DND-41 (cell line): Measurements from ENCODE around the gene S100A2.
"Not testable (repeated sequence)": the region's sequence is repeated elsewhere in the genome, so short reads cannot be mapped to it uniquely, and the experiment has no call there.

Experiments
- ATAC-seq: fragments of 200-7000 bp; cut with Tn5 transposase; 3 replicates; pipeline ENCODE4 v1.9.1; 2021; ENCODE audit warnings: low read depth; ENCODE audit not compliant: insufficient read depth
- DNase-seq: peaks from one replicate; pipeline ENCODE4 v3.0.0-alpha.2; 2020
- H2AFZ ChIP-seq: 2 replicates; pipeline ENCODE4 v1.6.0; 2012; ENCODE audit warnings: low read depth, low read length
- H3K27ac ChIP-seq: 2 replicates; pipeline ENCODE4 v1.5.1; 2012; ENCODE audit warnings: low read length, inconsistent platforms
- H3K27me3 ChIP-seq: fragments of 200-600 bp; sonication (generic); 2 replicates; pipeline ENCODE4 v1.6.0; 2012; ENCODE audit warnings: low read length, mild to moderate bottlenecking, inconsistent platforms; ENCODE audit not compliant: insufficient read depth, poor library complexity
- H3K36me3 ChIP-seq: 2 replicates; pipeline ENCODE4 v1.5.1; 2012; ENCODE audit warnings: low read length, inconsistent platforms; ENCODE audit not compliant: insufficient read depth
- H3K4me1 ChIP-seq: 2 replicates; pipeline ENCODE4 v1.5.1; 2012; ENCODE audit warnings: mild to moderate bottlenecking, low read length; ENCODE audit not compliant: insufficient read depth
- H3K4me2 ChIP-seq: 2 replicates; pipeline ENCODE4 v1.6.0; 2012; ENCODE audit warnings: mild to moderate bottlenecking, moderate library complexity, low read length, inconsistent platforms; ENCODE audit not compliant: insufficient read depth
- H3K4me3 ChIP-seq, 2 experiments: fragments of 200-600 bp in 1 of 2; shearing (Covaris generic) in 1 of 2; 2 replicates each; pipeline ENCODE4 v1.5.1; 2012 to 2016; ENCODE audit warnings: inconsistent platforms in 2 of 2, low read length in 2 of 2, mild to moderate bottlenecking in 2 of 2, low read depth in 1 of 2, moderate library complexity in 1 of 2
- H3K79me2 ChIP-seq: 2 replicates; pipeline ENCODE4 v1.6.0; 2012; ENCODE audit warnings: low read length, inconsistent platforms; ENCODE audit not compliant: insufficient read depth
- H3K9ac ChIP-seq: 2 replicates; pipeline ENCODE4 v1.6.0; 2012; ENCODE audit warnings: low read depth, mild to moderate bottlenecking, inconsistent platforms, low read length, moderate library complexity
- H3K9me3 ChIP-seq: 2 replicates; pipeline ENCODE4 v1.5.1; 2012; ENCODE audit warnings: low read length, moderate library complexity, mild to moderate bottlenecking, inconsistent platforms; ENCODE audit not compliant: insufficient read depth, severe bottlenecking
- H4K20me1 ChIP-seq: 2 replicates; pipeline ENCODE4 v1.6.0; 2012; ENCODE audit warnings: low read length; ENCODE audit not compliant: insufficient read depth
- EZH2 ChIP-seq: IDR thresholded peaks from 3 replicates; pipeline ENCODE4 v1.6.1; 2012; ENCODE audit warnings: borderline replicate concordance, low read depth, mild to moderate bottlenecking, moderate library complexity, low read length, inconsistent platforms; ENCODE audit not compliant: severe bottlenecking
- TF ChIP-seq, protein P1 (sequence below): IDR thresholded peaks from 2 replicates; pipeline ENCODE4 v1.5.1; 2012; ENCODE audit warnings: borderline replicate concordance, low read length, moderate library complexity, mild to moderate bottlenecking; ENCODE audit not compliant: poor library complexity, severe bottlenecking; ENCODE audit errors: extremely low read depth

The S100A2 gene

GRCh38 chr1:153578936-153579335, 13.3 kb upstream of the S100A2 start:
- Histone ChIP-seq H3K27me3 (no peaks in the 10 kb centered on the region), H3K27ac (no peak overlapping the region), H3K4me1 (no peaks in the 10 kb centered on the region), H4K20me1 (no peaks in the 10 kb centered on the region), H3K4me3 (no peak overlapping the region), H3K36me3 (no peaks in the 10 kb centered on the region), H2AFZ (no peak overlapping the region), H3K9ac (no peak overlapping the region), H3K79me2 (no peaks in the 10 kb centered on the region), H3K4me2 (no peak overlapping the region), H3K9me3 (no peaks in the 10 kb centered on the region)
- DNase-seq (no peak), ATAC-seq (no peak)
- TF ChIP-seq EZH2: no peak
- TF ChIP-seq, protein P1, sequence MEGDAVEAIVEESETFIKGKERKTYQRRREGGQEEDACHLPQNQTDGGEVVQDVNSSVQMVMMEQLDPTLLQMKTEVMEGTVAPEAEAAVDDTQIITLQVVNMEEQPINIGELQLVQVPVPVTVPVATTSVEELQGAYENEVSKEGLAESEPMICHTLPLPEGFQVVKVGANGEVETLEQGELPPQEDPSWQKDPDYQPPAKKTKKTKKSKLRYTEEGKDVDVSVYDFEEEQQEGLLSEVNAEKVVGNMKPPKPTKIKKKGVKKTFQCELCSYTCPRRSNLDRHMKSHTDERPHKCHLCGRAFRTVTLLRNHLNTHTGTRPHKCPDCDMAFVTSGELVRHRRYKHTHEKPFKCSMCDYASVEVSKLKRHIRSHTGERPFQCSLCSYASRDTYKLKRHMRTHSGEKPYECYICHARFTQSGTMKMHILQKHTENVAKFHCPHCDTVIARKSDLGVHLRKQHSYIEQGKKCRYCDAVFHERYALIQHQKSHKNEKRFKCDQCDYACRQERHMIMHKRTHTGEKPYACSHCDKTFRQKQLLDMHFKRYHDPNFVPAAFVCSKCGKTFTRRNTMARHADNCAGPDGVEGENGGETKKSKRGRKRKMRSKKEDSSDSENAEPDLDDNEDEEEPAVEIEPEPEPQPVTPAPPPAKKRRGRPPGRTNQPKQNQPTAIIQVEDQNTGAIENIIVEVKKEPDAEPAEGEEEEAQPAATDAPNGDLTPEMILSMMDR: no peak

DNA sequence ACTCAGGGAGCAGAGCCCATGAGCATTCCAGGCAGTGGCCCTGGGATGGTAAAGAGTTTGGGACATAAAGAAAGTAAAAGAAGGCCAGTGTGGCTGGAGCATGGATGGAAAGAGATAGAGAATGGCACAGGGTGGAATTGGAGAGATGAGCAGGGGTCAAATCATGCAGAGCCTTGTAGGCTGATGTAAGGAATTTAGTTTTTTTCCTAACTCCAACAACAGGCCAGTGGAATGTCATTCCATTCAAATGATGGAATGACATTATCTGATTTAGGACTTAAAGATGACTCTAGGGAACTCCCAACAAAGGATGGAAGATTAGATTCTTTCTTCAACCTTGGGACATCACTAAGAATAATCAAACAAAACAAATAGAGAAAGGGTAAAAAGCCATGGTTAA, 12.8 kb upstream of the S100A2 start:
- Histone ChIP-seq H3K36me3 (no peaks in the 10 kb centered on the region), H2AFZ (no peak overlapping the region), H3K27me3 (no peaks in the 10 kb centered on the region), H3K4me2 (no peak overlapping the region), H3K9ac (no peak overlapping the region), H3K27ac (no peak overlapping the region), H4K20me1 (no peaks in the 10 kb centered on the region), H3K4me3 (no peak overlapping the region), H3K4me1 (no peaks in the 10 kb centered on the region), H3K9me3 (no peaks in the 10 kb centered on the region), H3K79me2 (no peaks in the 10 kb centered on the region)
- no peak for ATAC-seq
- TF ChIP-seq EZH2: no peak
- TF ChIP-seq, protein P1: no peak
- no peak for DNase-seq

- H3K27me3 ChIP-seq: no peaks in the 10 kb centered on the region
Observed at GRCh38 chr1:153577624-153578051, 12.0 kb upstream of the S100A2 start.

GRCh38 chr1:153577138-153577537, 11.5 kb upstream of the S100A2 start:
- no peak overlapping the region for H3K27ac ChIP-seq
- no peaks in the 10 kb centered on the region for H4K20me1 ChIP-seq
- DNase-seq: no peak
- TF ChIP-seq, protein P1: no peak
- TF ChIP-seq EZH2: no peak
- H3K79me2 ChIP-seq: no peaks in the 10 kb centered on the region
- no peak overlapping the region for H3K4me3 ChIP-seq
- H3K36me3 ChIP-seq: no peaks in the 10 kb centered on the region
- ATAC-seq: no peak
- no peak overlapping the region for H2AFZ ChIP-seq
- H3K27me3 ChIP-seq: no peaks in the 10 kb centered on the region
- no peak overlapping the region for H3K9ac ChIP-seq
- H3K9me3 ChIP-seq: no peaks in the 10 kb centered on the region
- no peak overlapping the region for H3K4me2 ChIP-seq
- H3K4me1 ChIP-seq: no peaks in the 10 kb centered on the region

More at GRCh38 chr1:153577624-153578051, 12.0 kb upstream of the S100A2 start:
- no peak for DNase-seq
- Histone ChIP-seq H3K4me1 (no peaks in the 10 kb centered on the region), H3K4me3 (no peak overlapping the region), H3K4me2 (no peak overlapping the region), H3K79me2 (no peaks in the 10 kb centered on the region), H3K27ac (no peak overlapping the region), H3K9me3 (no peaks in the 10 kb centered on the region), H3K36me3 (no peaks in the 10 kb centered on the region), H2AFZ (no peak overlapping the region), H4K20me1 (no peaks in the 10 kb centered on the region), H3K9ac (no peak overlapping the region)
- TF ChIP-seq EZH2: no peak
- TF ChIP-seq, protein P1: no peak
- ATAC-seq: no peak

GRCh38 chr1:153575497-153575896, 9.9 kb upstream of the S100A2 start:
- H3K27ac ChIP-seq, H4K20me1 ChIP-seq, H3K36me3 ChIP-seq, DNase-seq, H3K4me2 ChIP-seq, H3K9me3 ChIP-seq, H3K4me1 ChIP-seq, H3K4me3 ChIP-seq, ATAC-seq, H2AFZ ChIP-seq, H3K27me3 ChIP-seq, H3K79me2 ChIP-seq, H3K9ac ChIP-seq: not testable (repeated sequence)

GRCh38 chr1:153575081-153575491, 9.4 kb upstream of the S100A2 start:
- not testable (repeated sequence) for H3K4me1 ChIP-seq

More at GRCh38 chr1:153575081-153575491, 9.4 kb upstream of the S100A2 start:
- not testable (repeated sequence) for H3K4me3 ChIP-seq, DNase-seq, H4K20me1 ChIP-seq, H2AFZ ChIP-seq, H3K27ac ChIP-seq, H3K9me3 ChIP-seq, H3K79me2 ChIP-seq, H3K4me2 ChIP-seq, H3K9ac ChIP-seq, H3K27me3 ChIP-seq, H3K36me3 ChIP-seq, ATAC-seq
